ENCODE measurements around the gene GPX4.

The GPX4 gene

GRCh38 chr19:1085053-1085658, 18.6 kb upstream of the GPX4 start:
- peaks cover 3 to 69% (median 53%) of the 10 kb centered on the region in 5 donors for H3K4me1 ChIP-seq (ENCODE audit: control insufficient read depth in 5 of 5, insufficient read depth in 5 of 5, low read length in 5 of 5)
- H3K4me3 ChIP-seq (ENCODE audit: low read depth in 1 of 5, low read length in 5 of 5): no peak overlapping the region
- H3K36me3 ChIP-seq (ENCODE audit: control insufficient read depth in 5 of 5, insufficient read depth in 5 of 5, low read length in 5 of 5): peaks cover 0 to 67% (median 41%) of the 10 kb centered on the region in 5 donors
- H3K9me3 ChIP-seq (ENCODE audit: control insufficient read depth in 5 of 5, low read length in 5 of 5): no peaks in the 10 kb centered on the region
- H3K27me3 ChIP-seq (ENCODE audit: control insufficient read depth in 5 of 5, insufficient read depth in 4 of 5, low read length in 5 of 5): no peaks in the 10 kb centered on the region
- H3K27ac ChIP-seq (ENCODE audit: low read depth, low read length): no peak overlapping the region
- no peak overlapping the region for H3K9ac ChIP-seq (ENCODE audit: low read length in 5 of 5)

DNA sequence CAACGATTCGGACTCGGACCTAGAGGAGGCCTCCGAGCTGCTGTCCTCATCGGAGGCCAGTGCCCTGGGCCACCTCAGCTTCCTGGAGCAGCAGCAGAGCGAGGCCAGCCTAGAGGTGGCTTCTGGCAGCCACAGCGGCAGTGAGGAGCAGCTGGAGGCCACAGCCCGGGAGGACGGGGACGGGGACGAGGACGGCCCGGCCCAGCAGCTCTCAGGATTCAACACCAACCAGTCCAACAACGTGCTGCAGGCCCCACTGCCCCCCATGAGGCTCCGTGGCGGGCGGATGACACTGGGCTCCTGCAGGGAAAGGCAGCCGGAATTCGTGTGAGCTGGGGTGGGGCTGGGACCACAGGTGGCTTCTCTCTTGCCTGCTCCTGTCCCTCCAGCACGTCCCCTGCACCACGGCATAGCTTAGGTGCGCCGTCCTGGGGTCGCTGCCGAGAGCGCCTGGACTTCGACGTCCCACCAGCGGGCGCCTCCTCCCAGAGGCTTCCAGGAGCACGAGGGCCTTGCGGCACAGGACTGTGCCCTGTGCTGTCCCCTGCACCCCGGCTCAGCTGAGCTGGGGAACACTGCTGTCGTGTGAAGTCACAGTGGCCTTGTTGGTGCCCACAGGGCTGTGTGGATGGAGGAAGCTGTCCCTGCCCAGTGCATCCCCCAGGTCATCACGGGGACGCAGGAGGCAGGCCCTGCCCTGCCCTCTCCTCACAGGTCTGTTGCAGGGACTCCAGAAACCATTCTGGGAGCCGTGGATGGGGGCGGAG, 17.9 kb upstream of the GPX4 start:
- H3K9me3 ChIP-seq (ENCODE audit: control insufficient read depth in 5 of 5, low read length in 5 of 5): no peaks in the 10 kb centered on the region
- H3K27me3 ChIP-seq (ENCODE audit: control insufficient read depth in 5 of 5, insufficient read depth in 4 of 5, low read length in 5 of 5): no peaks in the 10 kb centered on the region
- H3K4me1 ChIP-seq (ENCODE audit: control insufficient read depth in 5 of 5, insufficient read depth in 5 of 5, low read length in 5 of 5): peaks cover 3 to 69% (median 53%) of the 10 kb centered on the region in 5 donors
- H3K27ac ChIP-seq (ENCODE audit: low read depth, low read length): no peak overlapping the region
- H3K4me3 ChIP-seq (ENCODE audit: low read depth in 1 of 5, low read length in 5 of 5): no peak overlapping the region
- no peak overlapping the region for H3K9ac ChIP-seq (ENCODE audit: low read length in 5 of 5)
- H3K36me3 ChIP-seq (ENCODE audit: control insufficient read depth in 5 of 5, insufficient read depth in 5 of 5, low read length in 5 of 5): peaks cover 0 to 64% (median 41%) of the 10 kb centered on the region in 5 donors

- no peaks in the 10 kb centered on the region for H3K9me3 ChIP-seq (ENCODE audit: control insufficient read depth in 5 of 5, low read length in 5 of 5)
- peak overlapping the region; percentile 82 for H3K27ac ChIP-seq (ENCODE audit: low read depth, low read length)
- H3K9ac ChIP-seq (ENCODE audit: low read length in 5 of 5): no peak overlapping the region
- peaks cover 0 to 70% (median 48%) of the 10 kb centered on the region in 5 donors for H3K36me3 ChIP-seq (ENCODE audit: control insufficient read depth in 5 of 5, insufficient read depth in 5 of 5, low read length in 5 of 5)
- peaks cover 3 to 62% (median 49%) of the 10 kb centered on the region in 5 donors for H3K4me1 ChIP-seq (ENCODE audit: control insufficient read depth in 5 of 5, insufficient read depth in 5 of 5, low read length in 5 of 5)
- no peak overlapping the region for H3K4me3 ChIP-seq (ENCODE audit: low read depth in 1 of 5, low read length in 5 of 5)
- no peaks in the 10 kb centered on the region for H3K27me3 ChIP-seq (ENCODE audit: control insufficient read depth in 5 of 5, insufficient read depth in 4 of 5, low read length in 5 of 5)
These were observed 17.2 kb upstream of the GPX4 start for GRCh38 chr19:1086613-1087012.

- Histone ChIP-seq H3K4me3 (ENCODE audit: low read depth in 1 of 5, low read length in 5 of 5) (no peak overlapping the region), H3K36me3 (ENCODE audit: control insufficient read depth in 5 of 5, insufficient read depth in 5 of 5, low read length in 5 of 5) (peaks cover 0 to 75% (median 54%) of the 10 kb centered on the region in 5 donors), H3K27ac (ENCODE audit: low read depth, low read length) (peak overlapping the region; percentile 82), H3K9me3 (ENCODE audit: control insufficient read depth in 5 of 5, low read length in 5 of 5) (no peaks in the 10 kb centered on the region), H3K4me1 (ENCODE audit: control insufficient read depth in 5 of 5, insufficient read depth in 5 of 5, low read length in 5 of 5) (peaks cover 3 to 58% (median 38%) of the 10 kb centered on the region in 5 donors), H3K9ac (ENCODE audit: low read length in 5 of 5) (peak overlapping the region in 2 of 5 donors; percentile 30 to 43), H3K27me3 (ENCODE audit: control insufficient read depth in 5 of 5, insufficient read depth in 4 of 5, low read length in 5 of 5) (no peaks in the 10 kb centered on the region)
These were observed 15.9 kb upstream of the GPX4 start for GRCh38 chr19:1087813-1088415.

DNA sequence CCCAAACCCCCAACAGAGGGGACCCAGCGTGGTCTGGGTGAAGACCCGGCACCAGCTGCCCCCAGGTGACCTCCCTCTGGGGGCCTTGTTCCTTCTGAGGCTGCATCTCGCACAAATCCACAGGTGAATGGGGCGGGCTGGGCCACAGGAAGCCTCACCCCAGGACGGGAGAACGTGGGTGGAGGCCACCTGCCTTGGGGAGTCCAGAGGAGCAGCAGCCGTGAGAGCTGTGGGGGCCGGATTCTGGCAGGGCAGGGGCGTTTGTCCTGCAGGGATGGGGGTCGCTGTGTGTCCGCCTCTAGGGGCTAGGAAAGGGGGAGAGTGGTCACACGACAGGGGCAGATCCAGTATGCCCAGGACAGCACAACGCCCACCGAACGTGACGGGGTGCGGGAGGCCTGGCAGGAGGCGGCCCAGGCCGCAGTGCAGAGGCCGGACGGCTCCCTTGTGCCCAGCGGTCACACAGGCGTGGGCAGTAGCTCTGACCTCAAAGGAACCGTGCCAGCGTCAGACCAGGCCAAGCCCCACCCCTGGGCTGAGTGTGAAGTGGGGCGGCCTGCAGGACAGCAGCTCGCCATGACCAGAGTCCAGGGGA, 15.3 kb upstream of the GPX4 start:
- H3K36me3 ChIP-seq (ENCODE audit: control insufficient read depth in 5 of 5, insufficient read depth in 5 of 5, low read length in 5 of 5): peaks cover 0 to 76% (median 59%) of the 10 kb centered on the region in 5 donors

DNA sequence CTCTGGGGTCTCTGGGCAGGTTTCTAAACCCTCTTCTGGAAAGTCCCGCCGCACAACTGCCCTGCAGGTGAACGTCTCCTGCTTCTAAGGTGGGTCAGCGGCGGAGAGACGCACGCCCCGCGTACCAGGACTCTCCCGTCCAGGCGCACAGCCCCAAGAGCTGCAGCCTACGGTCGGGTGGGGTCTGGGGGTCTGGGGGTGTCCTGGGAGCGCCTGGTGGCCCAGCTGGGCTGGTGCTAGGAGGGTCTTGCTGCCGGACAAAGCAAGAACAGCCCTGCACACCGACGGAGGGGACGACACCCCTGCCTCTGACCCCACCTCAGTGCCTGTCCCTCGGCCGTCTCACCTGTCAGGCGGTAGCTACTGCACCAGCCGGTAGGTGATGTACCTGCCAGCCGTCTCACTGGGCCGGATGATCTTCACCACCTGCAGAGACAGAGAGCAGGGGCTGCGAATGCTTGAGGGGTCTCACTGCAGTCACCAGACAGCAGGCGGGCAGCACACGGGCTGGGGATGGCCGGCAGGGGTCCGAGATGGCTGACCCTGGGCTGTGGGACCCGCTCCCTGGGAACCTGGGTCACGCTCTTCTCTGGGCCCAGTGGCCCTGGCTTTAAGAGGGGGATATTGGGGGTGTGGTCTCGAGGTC, 14.5 kb upstream of the GPX4 start:
- Histone ChIP-seq H3K9ac (ENCODE audit: low read length in 5 of 5) (peak overlapping the region in 1 of 5 donors; percentile 41), H3K9me3 (ENCODE audit: control insufficient read depth in 5 of 5, low read length in 5 of 5) (no peaks in the 10 kb centered on the region), H3K27me3 (ENCODE audit: control insufficient read depth in 5 of 5, insufficient read depth in 4 of 5, low read length in 5 of 5) (no peaks in the 10 kb centered on the region), H3K4me1 (ENCODE audit: control insufficient read depth in 5 of 5, insufficient read depth in 5 of 5, low read length in 5 of 5) (peaks cover 6 to 64% (median 43%) of the 10 kb centered on the region in 5 donors), H3K4me3 (ENCODE audit: low read depth in 1 of 5, low read length in 5 of 5) (no peak overlapping the region), H3K36me3 (ENCODE audit: control insufficient read depth in 5 of 5, insufficient read depth in 5 of 5, low read length in 5 of 5) (peaks cover 0 to 73% (median 60%) of the 10 kb centered on the region in 5 donors), H3K27ac (ENCODE audit: low read depth, low read length) (peak overlapping the region; percentile 82)

More for the DNA sequence above, 15.3 kb upstream of the GPX4 start:
- Histone ChIP-seq H3K9me3 (ENCODE audit: control insufficient read depth in 5 of 5, low read length in 5 of 5) (no peaks in the 10 kb centered on the region), H3K4me1 (ENCODE audit: control insufficient read depth in 5 of 5, insufficient read depth in 5 of 5, low read length in 5 of 5) (peaks cover 3 to 58% (median 38%) of the 10 kb centered on the region in 5 donors), H3K27me3 (ENCODE audit: control insufficient read depth in 5 of 5, insufficient read depth in 4 of 5, low read length in 5 of 5) (no peaks in the 10 kb centered on the region), H3K4me3 (ENCODE audit: low read depth in 1 of 5, low read length in 5 of 5) (no peak overlapping the region), H3K27ac (ENCODE audit: low read depth, low read length) (peak overlapping the region; percentile 82), H3K9ac (ENCODE audit: low read length in 5 of 5) (peak overlapping the region in 2 of 5 donors; percentile 30 to 43)

- Histone ChIP-seq H3K27ac (ENCODE audit: low read depth, low read length) (no peak overlapping the region), H3K4me3 (ENCODE audit: low read depth in 1 of 5, low read length in 5 of 5) (no peak overlapping the region), H3K9me3 (ENCODE audit: control insufficient read depth in 5 of 5, low read length in 5 of 5) (no peaks in the 10 kb centered on the region), H3K27me3 (ENCODE audit: control insufficient read depth in 5 of 5, insufficient read depth in 4 of 5, low read length in 5 of 5) (no peaks in the 10 kb centered on the region), H3K36me3 (ENCODE audit: control insufficient read depth in 5 of 5, insufficient read depth in 5 of 5, low read length in 5 of 5) (peaks cover 0 to 68% (median 58%) of the 10 kb centered on the region in 5 donors), H3K4me1 (ENCODE audit: control insufficient read depth in 5 of 5, insufficient read depth in 5 of 5, low read length in 5 of 5) (peaks cover 6 to 66% (median 48%) of the 10 kb centered on the region in 5 donors), H3K9ac (ENCODE audit: low read length in 5 of 5) (no peak overlapping the region)
These were observed 13.9 kb upstream of the GPX4 start for GRCh38 chr19:1089891-1090290.

GRCh38 chr19:1090731-1091543, 12.9 kb upstream of the GPX4 start:
- no peak overlapping the region for H3K27ac ChIP-seq (ENCODE audit: low read depth, low read length)
- H3K9ac ChIP-seq (ENCODE audit: low read length in 5 of 5): no peak overlapping the region
- no peaks in the 10 kb centered on the region for H3K9me3 ChIP-seq (ENCODE audit: control insufficient read depth in 5 of 5, low read length in 5 of 5)
- no peak overlapping the region for H3K4me3 ChIP-seq (ENCODE audit: low read depth in 1 of 5, low read length in 5 of 5)
- H3K36me3 ChIP-seq (ENCODE audit: control insufficient read depth in 5 of 5, insufficient read depth in 5 of 5, low read length in 5 of 5): peaks cover 0 to 63% (median 56%) of the 10 kb centered on the region in 5 donors
- H3K27me3 ChIP-seq (ENCODE audit: control insufficient read depth in 5 of 5, insufficient read depth in 4 of 5, low read length in 5 of 5): no peaks in the 10 kb centered on the region
- H3K4me1 ChIP-seq (ENCODE audit: control insufficient read depth in 5 of 5, insufficient read depth in 5 of 5, low read length in 5 of 5): peaks cover 9 to 67% (median 55%) of the 10 kb centered on the region in 5 donors
